ENCODE data around the gene ATRX. TPM values are rescaled to one million over a fixed set of nuclear protein-coding genes. Genes with fewer than 3 reads are reported as not detected.
"Not testable (repeated sequence)": the region's sequence is repeated elsewhere in the genome, so short reads cannot be mapped to it uniquely, and the experiment has no call there.

The ATRX gene
- polyA plus RNA-seq, 6 donors from 2014 or later = 24.8 to 92.6 (median 52.0) TPM

- peaks cover 0 to 7% (median 0%) of the 10 kb centered on the region in 7 donors for H3K9me3 Mint-ChIP-seq
- no peak overlapping the region for H3K4me3 Mint-ChIP-seq
- no peak for ATAC-seq (ENCODE audit: low read depth in 2 of 2)
- no peak overlapping the region for H3K27ac Mint-ChIP-seq
- peaks cover 0 to 6% (median 0%) of the 10 kb centered on the region in 3 donors for H3K4me1 Mint-ChIP-seq
- H3K27me3 Mint-ChIP-seq = no peaks in the 10 kb centered on the region
- peaks cover 4 to 15% of the 10 kb centered on the region in 2 donors for H3K36me3 Mint-ChIP-seq
- DNase-seq = no peak
These were observed 221.2 kb downstream of the ATRX start for GRCh38 chrX:77564823-77565222.

- Mint-ChIP-seq H3K27me3 (no peaks in the 10 kb centered on the region), H3K9me3 (peaks cover 0 to 4% (median 0%) of the 10 kb centered on the region in 7 donors), H3K4me3 (no peak overlapping the region), H3K4me1 (peaks cover 0 to 3% (median 0%) of the 10 kb centered on the region in 3 donors), H3K36me3 (peaks cover 4 to 22% of the 10 kb centered on the region in 2 donors), H3K27ac (no peak overlapping the region)
- DNase-seq (no peak), ATAC-seq (ENCODE audit: low read depth in 2 of 2) (no peak)
These were observed 224.6 kb downstream of the ATRX start for GRCh38 chrX:77561372-77561771.

- H3K36me3 Mint-ChIP-seq = peaks cover 0 to 15% of the 10 kb centered on the region in 2 donors
- peaks cover 0 to 10% (median 5%) of the 10 kb centered on the region in 7 donors for H3K9me3 Mint-ChIP-seq
- DNase-seq (no peak), ATAC-seq (ENCODE audit: low read depth in 2 of 2) (no peak)
- peaks cover 0 to 3% (median 0%) of the 10 kb centered on the region in 3 donors for H3K4me1 Mint-ChIP-seq
- no peaks in the 10 kb centered on the region for H3K27me3 Mint-ChIP-seq
- H3K27ac Mint-ChIP-seq = no peak overlapping the region
- H3K4me3 Mint-ChIP-seq = no peak overlapping the region
These were observed 229.7 kb downstream of the ATRX start for GRCh38 chrX:77556276-77556675.

- H3K4me1 Mint-ChIP-seq = no peaks in the 10 kb centered on the region
- ATAC-seq (ENCODE audit: low read depth in 2 of 2) (no peak), DNase-seq (no peak)
- H3K27me3 Mint-ChIP-seq = no peaks in the 10 kb centered on the region
- H3K36me3 Mint-ChIP-seq = peaks cover 0 to under 1% of the 10 kb centered on the region in 2 donors
- H3K27ac Mint-ChIP-seq = no peak overlapping the region
- H3K9me3 Mint-ChIP-seq = peaks cover 0 to 15% (median 4%) of the 10 kb centered on the region in 7 donors
- H3K4me3 Mint-ChIP-seq = no peak overlapping the region
These were observed 237.3 kb downstream of the ATRX start for GRCh38 chrX:77548751-77549150.

GRCh38 chrX:77539778-77540177 lies 246.2 kb downstream of the ATRX start:
- H3K4me1 Mint-ChIP-seq; ATAC-seq (ENCODE audit: low read depth in 2 of 2); H3K27me3 Mint-ChIP-seq; H3K4me3 Mint-ChIP-seq; H3K27ac Mint-ChIP-seq; DNase-seq: not testable (repeated sequence)
- Mint-ChIP-seq H3K9me3 (peaks cover 9 to 44% (median 33%) of the 10 kb centered on the region in 7 donors), H3K36me3 (peaks cover 21 to 22% of the 10 kb centered on the region in 2 donors)

- not testable (repeated sequence) for H3K27me3 Mint-ChIP-seq; DNase-seq; H3K4me3 Mint-ChIP-seq; ATAC-seq (ENCODE audit: low read depth in 2 of 2); H3K27ac Mint-ChIP-seq
- peaks cover 0 to 34% (median 24%) of the 10 kb centered on the region in 7 donors for H3K9me3 Mint-ChIP-seq
- peaks cover 19 to 22% of the 10 kb centered on the region in 2 donors for H3K36me3 Mint-ChIP-seq
- H3K4me1 Mint-ChIP-seq = peaks cover 3 to 20% (median 7%) of the 10 kb centered on the region in 3 donors
These were observed 254.8 kb downstream of the ATRX start for GRCh38 chrX:77531261-77531660.

- no peak for DNase-seq
- H3K9me3 Mint-ChIP-seq = peaks cover 0 to 34% (median 24%) of the 10 kb centered on the region in 7 donors
- H3K27ac Mint-ChIP-seq = no peak overlapping the region
- peaks cover 18 to 22% of the 10 kb centered on the region in 2 donors for H3K36me3 Mint-ChIP-seq
- H3K4me1 Mint-ChIP-seq = peaks cover 3 to 20% (median 7%) of the 10 kb centered on the region in 3 donors
- no peaks in the 10 kb centered on the region for H3K27me3 Mint-ChIP-seq
- no peak overlapping the region for H3K4me3 Mint-ChIP-seq
- ATAC-seq (ENCODE audit: low read depth in 2 of 2) = no peak
These were observed 258.0 kb downstream of the ATRX start for GRCh38 chrX:77528034-77528433.

- DNase-seq (no peak), ATAC-seq (ENCODE audit: low read depth in 2 of 2) (no peak)
- no peak overlapping the region for H3K4me3 Mint-ChIP-seq
- H3K4me1 Mint-ChIP-seq = peaks cover 3 to 20% (median 7%) of the 10 kb centered on the region in 3 donors
- H3K27ac Mint-ChIP-seq = peak overlapping the region in 1 of 6 donors; percentile 59
- H3K27me3 Mint-ChIP-seq = no peaks in the 10 kb centered on the region
- H3K36me3 Mint-ChIP-seq = peaks cover 16 to 22% of the 10 kb centered on the region in 2 donors
- peaks cover 0 to 30% (median 19%) of the 10 kb centered on the region in 7 donors for H3K9me3 Mint-ChIP-seq
These were observed 258.6 kb downstream of the ATRX start for GRCh38 chrX:77527233-77528001.

- peaks cover 0 to 1% (median 0%) of the 10 kb centered on the region in 3 donors for H3K4me1 Mint-ChIP-seq
- H3K9me3 Mint-ChIP-seq = peaks cover 3 to 18% (median 8%) of the 10 kb centered on the region in 7 donors
- DNase-seq = no peak
- H3K27ac Mint-ChIP-seq = peak overlapping the region in 1 of 6 donors; percentile 60
- H3K36me3 Mint-ChIP-seq = peaks cover 36 to 39% of the 10 kb centered on the region in 2 donors
- H3K4me3 Mint-ChIP-seq = no peak overlapping the region
- no peak for ATAC-seq (ENCODE audit: low read depth in 2 of 2)
- H3K27me3 Mint-ChIP-seq = no peaks in the 10 kb centered on the region
These were observed 266.3 kb downstream of the ATRX start for GRCh38 chrX:77519765-77520164.

- H3K4me3 Mint-ChIP-seq = no peak overlapping the region
- no peak for ATAC-seq (ENCODE audit: low read depth in 2 of 2)
- H3K4me1 Mint-ChIP-seq = peaks cover 0 to 1% (median 0%) of the 10 kb centered on the region in 3 donors
- no peak for DNase-seq
- no peaks in the 10 kb centered on the region for H3K27me3 Mint-ChIP-seq
- H3K36me3 Mint-ChIP-seq = peaks cover 24 to 38% of the 10 kb centered on the region in 2 donors
- H3K9me3 Mint-ChIP-seq = peaks cover 0 to 19% (median 7%) of the 10 kb centered on the region in 7 donors
- H3K27ac Mint-ChIP-seq = no peak overlapping the region
These were observed 271.8 kb downstream of the ATRX start for GRCh38 chrX:77514177-77514576.

- H3K27me3 Mint-ChIP-seq = no peaks in the 10 kb centered on the region
- H3K4me3 Mint-ChIP-seq = no peak overlapping the region
- DNase-seq = no peak
- no peak for ATAC-seq (ENCODE audit: low read depth in 2 of 2)
- peak overlapping the region in 1 of 6 donors; percentile 22 for H3K27ac Mint-ChIP-seq
- peaks cover 10 to 16% of the 10 kb centered on the region in 2 donors for H3K36me3 Mint-ChIP-seq
- peaks cover 0 to 14% (median 1%) of the 10 kb centered on the region in 7 donors for H3K9me3 Mint-ChIP-seq
- no peaks in the 10 kb centered on the region for H3K4me1 Mint-ChIP-seq
These were observed 276.0 kb downstream of the ATRX start for GRCh38 chrX:77510007-77510406.

GRCh38 chrX:77505227-77505626 lies 280.8 kb downstream of the ATRX start:
- H3K27me3 Mint-ChIP-seq = no peaks in the 10 kb centered on the region
- no peaks in the 10 kb centered on the region for H3K4me1 Mint-ChIP-seq
- no peaks in the 10 kb centered on the region for H3K9me3 Mint-ChIP-seq
- peak overlapping the region in 3 of 6 donors; percentile 7 to 62 (median 56) for H3K27ac Mint-ChIP-seq
- H3K4me3 Mint-ChIP-seq = no peak overlapping the region
- no peaks in the 10 kb centered on the region for H3K36me3 Mint-ChIP-seq
- DNase-seq (no peak), ATAC-seq (ENCODE audit: low read depth in 2 of 2) (no peak)

GRCh38 chrX:77502951-77503525 lies 283.0 kb downstream of the ATRX start:
- DNase-seq (no peak), ATAC-seq (ENCODE audit: low read depth in 2 of 2) (no peak)
- Mint-ChIP-seq H3K36me3 (no peaks in the 10 kb centered on the region), H3K4me1 (no peaks in the 10 kb centered on the region), H3K27me3 (no peaks in the 10 kb centered on the region), H3K27ac (peak overlapping the region in 3 of 6 donors; percentile 5 to 36 (median 7)), H3K4me3 (no peak overlapping the region), H3K9me3 (peaks cover 0 to 5% (median 0%) of the 10 kb centered on the region in 7 donors)

- not testable (repeated sequence) for DNase-seq; H3K27ac Mint-ChIP-seq; H3K4me3 Mint-ChIP-seq; H3K9me3 Mint-ChIP-seq; H3K36me3 Mint-ChIP-seq; H3K4me1 Mint-ChIP-seq; H3K27me3 Mint-ChIP-seq; ATAC-seq (ENCODE audit: low read depth in 2 of 2)
These were observed 285.9 kb downstream of the ATRX start for GRCh38 chrX:77500164-77500563.
